Measurements from ENCODE around the gene NPLOC4. TPM values are rescaled to one million over a fixed set of nuclear protein-coding genes. Genes with fewer than 3 reads are reported as not detected.

The NPLOC4 gene
- 100 to 1,000 TPM in 1 of 2 donors, 10 to 100 TPM in 1; 95.3 to 122 TPM for total RNA-seq
- 10 to 100 TPM; 50.5 to 70.9 (median 53.1) TPM for polyA plus RNA-seq (ENCODE audit: insufficient read length in 6 of 6)
- long read RNA-seq, donor 1, full-length matches to known transcripts: 9 of 26 reads
- long read RNA-seq, donor 1, partial matches to known transcripts: 10 of 26 reads
- long read RNA-seq, donor 1, other reads (novel, unspliced or antisense): 7 of 26 reads
- long read RNA-seq, donor 2, full-length matches to known transcripts: 9 of 9 reads
- long read RNA-seq, donor 2, partial matches to known transcripts: 0 of 9 reads
- long read RNA-seq, donor 2, other reads (novel, unspliced or antisense): 0 of 9 reads
- long read RNA-seq, donor 3, full-length matches to known transcripts: 5 of 17 reads
- long read RNA-seq, donor 3, partial matches to known transcripts: 12 of 17 reads
- long read RNA-seq, donor 3, other reads (novel, unspliced or antisense): 0 of 17 reads
- long read RNA-seq, donor 4, partial matches to known transcripts: 0 of 4 reads
- long read RNA-seq, donor 4, other reads (novel, unspliced or antisense): 4 of 4 reads
- long read RNA-seq, donor 5, full-length matches to known transcripts: 5 of 5 reads
- long read RNA-seq, donor 5, partial matches to known transcripts: 0 of 5 reads
- long read RNA-seq, donor 5, other reads (novel, unspliced or antisense): 0 of 5 reads
- long read RNA-seq, donor 6, full-length matches to known transcripts: 4 of 4 reads
- long read RNA-seq, donor 6, partial matches to known transcripts: 0 of 4 reads
- long read RNA-seq, donor 6, other reads (novel, unspliced or antisense): 0 of 4 reads
- long read RNA-seq, donor 7, full-length matches to known transcripts: 1 of 1 reads
- long read RNA-seq, donor 7, partial matches to known transcripts: 0 of 1 reads
- long read RNA-seq, donor 7, other reads (novel, unspliced or antisense): 0 of 1 reads
- long read RNA-seq, donor 8, full-length matches to known transcripts: 6 of 24 reads
- long read RNA-seq, donor 8, partial matches to known transcripts: 13 of 24 reads
- long read RNA-seq, donor 8, other reads (novel, unspliced or antisense): 5 of 24 reads
- long read RNA-seq, donor 9: 0 reads
- long read RNA-seq, donor 10, partial matches to known transcripts: 0 of 8 reads
- long read RNA-seq, donor 10, other reads (novel, unspliced or antisense): 8 of 8 reads
- long read RNA-seq, donor 11: 0 reads
- long read RNA-seq, donor 12, full-length matches to known transcripts: 4 of 4 reads
- long read RNA-seq, donor 12, partial matches to known transcripts: 0 of 4 reads
- long read RNA-seq, donor 12, other reads (novel, unspliced or antisense): 0 of 4 reads

- H3K27me3 ChIP-seq: no peaks in the 10 kb centered on the region
- peak; percentile 91 for ATAC-seq
- TF ChIP-seq, protein P1, sequence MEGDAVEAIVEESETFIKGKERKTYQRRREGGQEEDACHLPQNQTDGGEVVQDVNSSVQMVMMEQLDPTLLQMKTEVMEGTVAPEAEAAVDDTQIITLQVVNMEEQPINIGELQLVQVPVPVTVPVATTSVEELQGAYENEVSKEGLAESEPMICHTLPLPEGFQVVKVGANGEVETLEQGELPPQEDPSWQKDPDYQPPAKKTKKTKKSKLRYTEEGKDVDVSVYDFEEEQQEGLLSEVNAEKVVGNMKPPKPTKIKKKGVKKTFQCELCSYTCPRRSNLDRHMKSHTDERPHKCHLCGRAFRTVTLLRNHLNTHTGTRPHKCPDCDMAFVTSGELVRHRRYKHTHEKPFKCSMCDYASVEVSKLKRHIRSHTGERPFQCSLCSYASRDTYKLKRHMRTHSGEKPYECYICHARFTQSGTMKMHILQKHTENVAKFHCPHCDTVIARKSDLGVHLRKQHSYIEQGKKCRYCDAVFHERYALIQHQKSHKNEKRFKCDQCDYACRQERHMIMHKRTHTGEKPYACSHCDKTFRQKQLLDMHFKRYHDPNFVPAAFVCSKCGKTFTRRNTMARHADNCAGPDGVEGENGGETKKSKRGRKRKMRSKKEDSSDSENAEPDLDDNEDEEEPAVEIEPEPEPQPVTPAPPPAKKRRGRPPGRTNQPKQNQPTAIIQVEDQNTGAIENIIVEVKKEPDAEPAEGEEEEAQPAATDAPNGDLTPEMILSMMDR (IDR thresholded peaks at IDR 0.05): no peak
- H3K4me3 ChIP-seq: peak within 1 kb of the TSS; percentile 94 to 98
- peak; percentile 87 to 97 (median 90) for DNase-seq
- intact Hi-C loops (cut with DNase I): no loop called here
- no peaks in the 10 kb centered on the region for H3K9me3 ChIP-seq
- peaks cover 0 to 3% of the 10 kb centered on the region in 2 donors for H3K36me3 ChIP-seq
- peaks cover 19 to 50% of the 10 kb centered on the region in 2 donors for H3K4me1 ChIP-seq
- peak within 1 kb of the TSS; percentile 86 to 91 for H3K27ac ChIP-seq
These were observed at the start of gene NPLOC4, which contains the start of gene TSPAN10 for GRCh38 chr17:81636505-81637288. Gene NPLOC4 (minus strand): TSS chr17:81637112. CDS start chr17:81636930, 182 bp downstream. Gene TSPAN10 (plus strand): TSS chr17:81637196. CDS start chr17:81642413, 5,217 bp downstream.

- no peak for DNase-seq
- Histone ChIP-seq H3K27ac (no peak overlapping the region), H3K27me3 (no peaks in the 10 kb centered on the region), H3K4me1 (peaks cover 14 to 34% of the 10 kb centered on the region in 2 donors), H3K9me3 (no peaks in the 10 kb centered on the region), H3K36me3 (peaks cover 0 to 63% of the 10 kb centered on the region in 2 donors), H3K4me3 (no peak overlapping the region)
- TF ChIP-seq, protein P1 (IDR thresholded peaks at IDR 0.05): no peak
- intact Hi-C loops (cut with DNase I): no loop called here
- no peak for ATAC-seq
These were observed 49.7 kb upstream of the NPLOC4 start for GRCh38 chr17:81686614-81687013.

- no peak for ATAC-seq
- intact Hi-C loops (cut with DNase I): no loop called here
- TF ChIP-seq, protein P1 (IDR thresholded peaks at IDR 0.05): no peak
- Histone ChIP-seq H3K4me3 (peak overlapping the region in 1 of 2 donors; percentile 93), H3K9me3 (no peaks in the 10 kb centered on the region), H3K27ac (peak overlapping the region in 1 of 2 donors; percentile 87), H3K4me1 (peaks cover 14 to 34% of the 10 kb centered on the region in 2 donors), H3K27me3 (no peaks in the 10 kb centered on the region), H3K36me3 (peaks cover 0 to 60% of the 10 kb centered on the region in 2 donors)
- no peak for DNase-seq
These were observed 48.2 kb upstream of the NPLOC4 start for GRCh38 chr17:81685108-81685507.

GRCh38 chr17:81684442-81684911 lies 47.6 kb upstream of the NPLOC4 start:
- Histone ChIP-seq H3K4me1 (peaks cover 14 to 34% of the 10 kb centered on the region in 2 donors), H3K36me3 (peaks cover 0 to 56% of the 10 kb centered on the region in 2 donors), H3K9me3 (no peaks in the 10 kb centered on the region), H3K27ac (peak overlapping the region; percentile 73 to 87), H3K27me3 (no peaks in the 10 kb centered on the region), H3K4me3 (peak overlapping the region; percentile 93 to 100)
- no peak for ATAC-seq
- TF ChIP-seq, protein P1 (IDR thresholded peaks at IDR 0.05): no peak
- DNase-seq: no peak
- intact Hi-C loops (cut with DNase I): no loop called here
